ENCODE results near the gene ARHGEF4. TPM values are rescaled to one million over a fixed set of nuclear protein-coding genes. Genes with fewer than 3 reads are reported as not detected.
A peak's percentile ranks its signal among the peaks of the same experiment; 100 is the strongest.

ARHGEF4 gene
- total and polyA plus RNA-seq, 5 donors from 2014 or later, result 0.22 to 1.7 (median 0.48) TPM; not detected in 1

DNA sequence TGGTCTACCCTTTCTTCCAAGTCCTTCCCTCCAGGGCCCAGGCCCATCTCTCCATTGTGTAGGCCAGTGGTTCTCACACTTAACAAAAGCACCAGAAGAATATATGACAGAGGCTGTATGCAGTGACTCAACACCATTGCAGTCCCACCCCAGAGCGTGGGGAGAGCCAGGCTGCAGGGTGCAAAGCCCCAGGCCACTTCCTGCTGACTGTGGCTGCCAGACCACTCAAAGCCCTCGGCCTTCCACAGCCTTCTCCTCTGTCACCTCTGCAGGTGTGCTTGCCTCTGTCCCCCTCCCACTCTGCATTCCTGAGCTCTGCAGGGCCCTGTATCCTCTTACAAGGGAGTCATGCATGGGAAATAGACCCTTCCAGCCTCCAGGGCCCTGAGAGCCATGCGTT is 40.4 kb upstream of the ARHGEF4 start:
- DNase-seq (no peak), ATAC-seq (ENCODE audit: low read depth in 2 of 2) (no peak)
- Histone ChIP-seq H3K4me3 (ENCODE audit: low read depth, low read length) (no peak overlapping the region), H3K27me3 (ENCODE audit: control insufficient read depth, insufficient read depth, low read length) (no peaks in the 10 kb centered on the region), H3K4me1 (ENCODE audit: control insufficient read depth, insufficient read depth, low read length, poor library complexity, severe bottlenecking) (peaks cover 10% of the 10 kb centered on the region), H3K27ac (ENCODE audit: insufficient read depth, low read length, poor library complexity, severe bottlenecking) (no peak overlapping the region), H3K36me3 (ENCODE audit: control insufficient read depth, insufficient read depth, low read length) (no peaks in the 10 kb centered on the region), H3K9me3 (ENCODE audit: control insufficient read depth in 2 of 2, low read length in 2 of 2) (no peaks in the 10 kb centered on the region)
- Mint-ChIP-seq H3K27ac (peak overlapping the region in 1 of 3 donors; percentile 7), H3K4me3 (peak overlapping the region; percentile 41 to 73 (median 58)), H3K4me1 (peaks cover 0 to 6% (median 0%) of the 10 kb centered on the region in 4 donors), H3K9me3 (no peaks in the 10 kb centered on the region), H3K27me3 (no peaks in the 10 kb centered on the region), H3K36me3 (no peaks in the 10 kb centered on the region)

DNA sequence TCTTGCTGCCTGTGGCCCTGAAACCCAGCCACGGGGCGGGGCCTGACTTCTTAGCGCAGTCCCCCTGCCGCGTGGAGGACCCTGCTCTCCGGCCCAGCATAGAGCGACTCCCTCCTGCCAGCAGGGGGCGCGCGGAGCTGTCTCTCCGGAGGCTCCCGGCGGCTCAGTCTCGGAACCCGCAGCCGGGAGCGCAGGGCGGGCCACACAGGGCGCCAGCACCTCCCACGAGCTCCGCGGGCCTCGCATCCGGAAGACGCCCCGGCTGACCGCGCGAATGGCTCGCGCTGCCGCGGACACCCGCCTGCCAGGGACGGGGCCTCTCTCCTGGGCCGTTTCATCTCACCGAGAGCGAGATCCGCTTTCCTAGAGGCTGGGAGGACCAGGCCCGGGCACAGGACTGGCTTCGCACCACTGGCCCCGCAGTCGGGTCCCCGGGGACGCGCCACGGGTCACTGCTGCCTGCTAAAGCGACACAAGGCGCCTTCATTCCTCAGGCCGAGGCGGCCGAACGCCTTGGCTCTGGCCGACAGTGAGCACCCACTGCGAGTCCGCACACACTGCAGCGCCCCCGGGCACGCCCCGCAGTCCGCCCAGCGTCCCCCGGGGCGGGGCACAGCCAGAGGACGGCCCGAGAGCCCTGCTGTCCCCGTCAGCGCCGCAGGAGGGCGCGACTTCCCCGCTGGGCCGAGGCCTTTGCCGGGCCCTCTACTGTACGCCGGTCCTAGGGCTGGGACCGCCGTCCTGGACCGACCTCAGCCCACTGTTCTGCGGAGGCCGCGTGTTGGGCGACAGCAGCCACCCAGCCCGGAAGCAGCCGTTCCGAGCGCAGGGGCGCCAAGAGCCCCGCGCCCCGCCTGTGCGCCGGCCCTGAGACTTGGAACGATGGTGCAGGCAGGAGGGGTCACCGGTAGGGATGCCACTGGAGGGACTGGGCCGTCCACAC is 39.0 kb upstream of the ARHGEF4 start:
- Mint-ChIP-seq H3K4me1 (peaks cover 0 to 6% (median 0%) of the 10 kb centered on the region in 4 donors), H3K9me3 (no peaks in the 10 kb centered on the region), H3K36me3 (no peaks in the 10 kb centered on the region), H3K27ac (peak overlapping the region in 2 of 3 donors; percentile 59 to 75), H3K27me3 (no peaks in the 10 kb centered on the region), H3K4me3 (peak overlapping the region; percentile 66 to 91 (median 78))
- Histone ChIP-seq H3K27me3 (ENCODE audit: control insufficient read depth, insufficient read depth, low read length) (no peaks in the 10 kb centered on the region), H3K27ac (ENCODE audit: insufficient read depth, low read length, poor library complexity, severe bottlenecking) (peak overlapping the region; percentile 87), H3K4me3 (ENCODE audit: low read depth, low read length) (peak overlapping the region; percentile 32), H3K36me3 (ENCODE audit: control insufficient read depth, insufficient read depth, low read length) (no peaks in the 10 kb centered on the region), H3K9me3 (ENCODE audit: control insufficient read depth in 2 of 2, low read length in 2 of 2) (no peaks in the 10 kb centered on the region), H3K4me1 (ENCODE audit: control insufficient read depth, insufficient read depth, low read length, poor library complexity, severe bottlenecking) (peaks cover 10% of the 10 kb centered on the region)
- peak; percentile 89 to 91 for ATAC-seq (ENCODE audit: low read depth in 2 of 2)
- DNase-seq, result peak; percentile 81 to 90 (median 89)

DNA sequence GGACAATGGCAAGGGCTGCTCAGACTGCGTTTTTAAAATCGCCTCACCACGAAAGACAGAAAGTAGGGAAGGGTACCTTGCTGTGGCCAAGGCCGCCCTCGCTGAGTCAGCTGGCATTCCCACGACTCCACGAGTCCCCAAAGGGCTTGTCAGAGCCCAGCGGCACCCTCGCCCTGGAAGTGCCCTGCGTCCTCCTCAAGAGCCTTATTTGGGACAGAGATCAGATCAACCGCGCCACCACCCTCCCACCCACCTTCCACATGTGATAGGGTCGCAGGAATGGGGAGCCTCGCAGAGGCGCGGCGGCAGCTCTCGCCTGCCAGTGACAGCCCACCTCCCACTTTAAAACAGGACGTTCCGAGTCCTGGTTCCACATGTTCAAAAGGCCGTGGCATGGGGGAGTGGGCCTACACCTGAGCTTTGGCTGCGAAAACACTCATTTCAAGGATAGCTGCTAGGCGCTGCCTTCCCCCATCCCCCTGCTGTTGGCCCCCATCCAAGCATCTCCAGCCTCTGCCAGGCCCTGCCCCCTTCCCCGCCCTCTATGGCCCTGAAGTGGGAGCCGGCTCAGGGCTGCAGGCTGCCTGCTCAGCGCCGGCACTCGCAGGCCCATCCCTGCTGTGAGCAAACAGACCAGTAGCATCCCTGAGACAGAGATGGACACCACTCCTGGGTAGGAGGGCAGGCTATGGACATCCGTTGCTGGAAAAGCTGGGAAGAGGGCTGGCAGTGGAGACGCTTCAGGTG is 38.1 kb upstream of the ARHGEF4 start:
- Mint-ChIP-seq H3K36me3 (no peaks in the 10 kb centered on the region), H3K4me1 (peaks cover 0 to 6% (median 0%) of the 10 kb centered on the region in 4 donors), H3K9me3 (no peaks in the 10 kb centered on the region), H3K4me3 (peak overlapping the region; percentile 7 to 81 (median 74)), H3K27me3 (no peaks in the 10 kb centered on the region), H3K27ac (peak overlapping the region in 2 of 3 donors; percentile 59 to 75)
- no peaks in the 10 kb centered on the region for H3K9me3 ChIP-seq (ENCODE audit: control insufficient read depth in 2 of 2, low read length in 2 of 2)
- peak overlapping the region; percentile 87 for H3K27ac ChIP-seq (ENCODE audit: insufficient read depth, low read length, poor library complexity, severe bottlenecking)
- no peaks in the 10 kb centered on the region for H3K27me3 ChIP-seq (ENCODE audit: control insufficient read depth, insufficient read depth, low read length)
- no peak for DNase-seq
- no peak overlapping the region for H3K4me3 ChIP-seq (ENCODE audit: low read depth, low read length)
- peaks cover 10% of the 10 kb centered on the region for H3K4me1 ChIP-seq (ENCODE audit: control insufficient read depth, insufficient read depth, low read length, poor library complexity, severe bottlenecking)
- no peaks in the 10 kb centered on the region for H3K36me3 ChIP-seq (ENCODE audit: control insufficient read depth, insufficient read depth, low read length)
- no peak for ATAC-seq (ENCODE audit: low read depth in 2 of 2)

- Mint-ChIP-seq H3K9me3 (no peaks in the 10 kb centered on the region), H3K27me3 (no peaks in the 10 kb centered on the region), H3K4me1 (peaks cover 0 to 6% (median 0%) of the 10 kb centered on the region in 4 donors), H3K27ac (peak overlapping the region in 1 of 3 donors; percentile 15), H3K4me3 (peak overlapping the region; percentile 57 to 77 (median 70)), H3K36me3 (no peaks in the 10 kb centered on the region)
- H3K36me3 ChIP-seq (ENCODE audit: control insufficient read depth, insufficient read depth, low read length), result no peaks in the 10 kb centered on the region
- H3K4me1 ChIP-seq (ENCODE audit: control insufficient read depth, insufficient read depth, low read length, poor library complexity, severe bottlenecking), result peaks cover 10% of the 10 kb centered on the region
- no peaks in the 10 kb centered on the region for H3K27me3 ChIP-seq (ENCODE audit: control insufficient read depth, insufficient read depth, low read length)
- H3K27ac ChIP-seq (ENCODE audit: insufficient read depth, low read length, poor library complexity, severe bottlenecking), result no peak overlapping the region
- ATAC-seq (ENCODE audit: low read depth in 2 of 2) (no peak), DNase-seq (no peak)
- H3K4me3 ChIP-seq (ENCODE audit: low read depth, low read length), result no peak overlapping the region
- no peaks in the 10 kb centered on the region for H3K9me3 ChIP-seq (ENCODE audit: control insufficient read depth in 2 of 2, low read length in 2 of 2)
These were observed 37.4 kb upstream of the ARHGEF4 start for GRCh38 chr2:130799295-130799694.

DNA sequence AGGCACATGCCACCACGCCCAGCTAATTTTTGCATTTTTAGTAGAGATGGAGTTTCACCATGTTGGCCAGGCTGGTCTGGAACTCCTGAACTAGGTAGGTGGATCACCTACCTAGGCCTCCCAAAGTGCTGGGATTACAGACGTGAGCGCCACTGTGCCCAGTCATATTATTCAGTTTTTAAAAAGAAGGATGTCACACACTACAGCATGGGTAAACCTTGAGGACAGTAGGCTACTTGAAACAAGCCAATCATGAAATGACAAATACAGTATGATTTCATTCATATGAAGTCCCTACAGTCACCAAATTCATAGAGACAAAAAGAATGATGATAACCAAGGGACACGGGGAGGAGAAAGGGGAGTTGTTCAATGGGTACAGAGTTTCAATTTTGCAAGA is 31.1 kb upstream of the ARHGEF4 start:
- DNase-seq (no peak), ATAC-seq (ENCODE audit: low read depth in 2 of 2) (no peak)
- Mint-ChIP-seq H3K36me3 (peaks cover 4% of the 10 kb centered on the region), H3K27ac (peak overlapping the region in 2 of 3 donors; percentile 28 to 39), H3K27me3 (no peaks in the 10 kb centered on the region), H3K4me1 (peaks cover 8 to 14% (median 11%) of the 10 kb centered on the region in 4 donors), H3K4me3 (no peak overlapping the region), H3K9me3 (no peaks in the 10 kb centered on the region)
- Histone ChIP-seq H3K4me3 (ENCODE audit: low read depth, low read length) (no peak overlapping the region), H3K27ac (ENCODE audit: insufficient read depth, low read length, poor library complexity, severe bottlenecking) (no peak overlapping the region), H3K4me1 (ENCODE audit: control insufficient read depth, insufficient read depth, low read length, poor library complexity, severe bottlenecking) (peaks cover 7% of the 10 kb centered on the region), H3K27me3 (ENCODE audit: control insufficient read depth, insufficient read depth, low read length) (no peaks in the 10 kb centered on the region), H3K36me3 (ENCODE audit: control insufficient read depth, insufficient read depth, low read length) (no peaks in the 10 kb centered on the region), H3K9me3 (ENCODE audit: control insufficient read depth in 2 of 2, low read length in 2 of 2) (no peaks in the 10 kb centered on the region)

- Histone ChIP-seq H3K4me3 (ENCODE audit: low read depth, low read length) (no peak overlapping the region), H3K4me1 (ENCODE audit: control insufficient read depth, insufficient read depth, low read length, poor library complexity, severe bottlenecking) (peaks cover 7% of the 10 kb centered on the region), H3K27me3 (ENCODE audit: control insufficient read depth, insufficient read depth, low read length) (no peaks in the 10 kb centered on the region), H3K9me3 (ENCODE audit: control insufficient read depth in 2 of 2, low read length in 2 of 2) (no peaks in the 10 kb centered on the region), H3K36me3 (ENCODE audit: control insufficient read depth, insufficient read depth, low read length) (no peaks in the 10 kb centered on the region), H3K27ac (ENCODE audit: insufficient read depth, low read length, poor library complexity, severe bottlenecking) (no peak overlapping the region)
- Mint-ChIP-seq H3K4me3 (peak overlapping the region in 1 of 4 donors; percentile 46), H3K27me3 (peaks cover 5% of the 10 kb centered on the region), H3K36me3 (peaks cover 4% of the 10 kb centered on the region), H3K27ac (peak overlapping the region; percentile 39 to 94 (median 52)), H3K9me3 (no peaks in the 10 kb centered on the region), H3K4me1 (peaks cover 8 to 21% (median 14%) of the 10 kb centered on the region in 4 donors)
- DNase-seq (peak in 2 of 3 donors; percentile 18 to 24), ATAC-seq (ENCODE audit: low read depth in 2 of 2) (peak in 1 of 2 donors; percentile 48)
These were observed 30.3 kb upstream of the ARHGEF4 start for GRCh38 chr2:130806370-130806769.

GRCh38 chr2:130807659-130808385 is 28.9 kb upstream of the ARHGEF4 start:
- Histone ChIP-seq H3K9me3 (ENCODE audit: control insufficient read depth in 2 of 2, low read length in 2 of 2) (no peaks in the 10 kb centered on the region), H3K27me3 (ENCODE audit: control insufficient read depth, insufficient read depth, low read length) (no peaks in the 10 kb centered on the region), H3K36me3 (ENCODE audit: control insufficient read depth, insufficient read depth, low read length) (no peaks in the 10 kb centered on the region), H3K4me1 (ENCODE audit: control insufficient read depth, insufficient read depth, low read length, poor library complexity, severe bottlenecking) (peaks cover 10% of the 10 kb centered on the region), H3K4me3 (ENCODE audit: low read depth, low read length) (no peak overlapping the region), H3K27ac (ENCODE audit: insufficient read depth, low read length, poor library complexity, severe bottlenecking) (no peak overlapping the region)
- H3K36me3 Mint-ChIP-seq, result peaks cover 4% of the 10 kb centered on the region
- ATAC-seq (ENCODE audit: low read depth in 2 of 2), result no peak
- peaks cover 0 to 3% (median 0%) of the 10 kb centered on the region in 7 donors for H3K9me3 Mint-ChIP-seq
- H3K4me1 Mint-ChIP-seq, result peaks cover 8 to 26% (median 17%) of the 10 kb centered on the region in 4 donors
- H3K27ac Mint-ChIP-seq, result peak overlapping the region in 1 of 3 donors; percentile 9
- no peak for DNase-seq
- no peak overlapping the region for H3K4me3 Mint-ChIP-seq
- peaks cover 5% of the 10 kb centered on the region for H3K27me3 Mint-ChIP-seq
